Endometrial microvascular endothelial cells (primary cell): ENCODE data around the gene SYNE1. TPM values are rescaled to one million over a fixed set of nuclear protein-coding genes. Genes with fewer than 3 reads are reported as not detected.
"Not testable (repeated sequence)": the region's sequence is repeated elsewhere in the genome, so short reads cannot be mapped to it uniquely, and the experiment has no call there.

Experiments
- in situ Hi-C: cut with HindIII; loops from 2 replicates; pipeline ENCODE4 v1.10.0; 2017; ENCODE audit warnings: low sequenced_read_pairs, low pct_unique_long_range_greater_than_20kb; ENCODE audit errors: inconsistent ontology term
- total RNA-seq: library from RNA; depleted of rRNA; stranded (reverse); fragments of >200 nt; gene quantifications from one replicate; pipeline ENCODE4 v1.2.3, GENCODE V29; 2015; ENCODE audit errors: inconsistent ontology term

Gene SYNE1
- total RNA-seq, 1 donor from 2014 or later, result 61.6 TPM

GRCh38 chr6:152503546-152503945 lies 133.6 kb downstream of the SYNE1 start:
- in situ Hi-C loops, result no loop called here

- in situ Hi-C loops, result no loop called here
Observed at GRCh38 chr6:152502421-152503188, 134.6 kb downstream of the SYNE1 start.

- in situ Hi-C loops, result no loop called here
Observed at GRCh38 chr6:152499931-152500330, 137.2 kb downstream of the SYNE1 start.

- in situ Hi-C loops, result no loop called here
Observed at GRCh38 chr6:152496731-152497130, 140.4 kb downstream of the SYNE1 start.

GRCh38 chr6:152495456-152495855 lies 141.7 kb downstream of the SYNE1 start:
- in situ Hi-C loops, result not testable (repeated sequence)

GRCh38 chr6:152492281-152492680 lies 144.9 kb downstream of the SYNE1 start:
- in situ Hi-C loops, result not testable (repeated sequence)

GRCh38 chr6:152491501-152491900 lies 145.7 kb downstream of the SYNE1 start:
- in situ Hi-C loops, result not testable (repeated sequence)

- in situ Hi-C loops, result not testable (repeated sequence)
Observed at GRCh38 chr6:152490971-152491378, 146.2 kb downstream of the SYNE1 start.

GRCh38 chr6:152484806-152485205 lies 152.4 kb downstream of the SYNE1 start:
- in situ Hi-C loops, result no loop called here

- in situ Hi-C loops, result no loop called here
Observed at GRCh38 chr6:152482289-152482688, 154.9 kb downstream of the SYNE1 start.

GRCh38 chr6:152478377-152479010 lies 158.7 kb downstream of the SYNE1 start:
- in situ Hi-C loops, result no loop called here

- in situ Hi-C loops, result no loop called here
Observed at GRCh38 chr6:152474354-152474753, 162.8 kb downstream of the SYNE1 start.

GRCh38 chr6:152472325-152472724 lies 164.8 kb downstream of the SYNE1 start:
- in situ Hi-C loops, result no loop called here

- in situ Hi-C loops, result no loop called here
Observed at GRCh38 chr6:152471456-152472265, 165.5 kb downstream of the SYNE1 start.

- in situ Hi-C loops, result no loop called here
Observed at GRCh38 chr6:152463164-152463563, 174.0 kb downstream of the SYNE1 start.

GRCh38 chr6:152462716-152463115 lies 174.4 kb downstream of the SYNE1 start:
- in situ Hi-C loops, result no loop called here

- in situ Hi-C loops, result no loop called here
Observed at GRCh38 chr6:152461556-152461955, 175.6 kb downstream of the SYNE1 start.

- in situ Hi-C loops, result no loop called here
Observed at GRCh38 chr6:152458648-152459644, 178.2 kb downstream of the SYNE1 start.
